GM23248 (cell line): Measurements from ENCODE around the gene JSRP1. TPM values are rescaled to one million over a fixed set of nuclear protein-coding genes. Genes with fewer than 3 reads are reported as not detected.
A peak's percentile ranks its signal among the peaks of the same experiment; 100 is the strongest.

Source experiments
- DNase-seq: peaks from one replicate; pipeline ENCODE4 v3.0.0-alpha.2; 2015
- H2AFZ ChIP-seq: fragments of 200-600 bp; sonication (generic); 2 replicates; pipeline ENCODE4 v1.6.1; 2016; ENCODE audit warnings: antibody characterized with exemption
- H3F3A ChIP-seq: fragments of 200-600 bp; sonication (generic); 2 replicates; pipeline ENCODE4 v1.6.1; 2016; ENCODE audit warnings: mild to moderate bottlenecking, antibody characterized with exemption, mixed run types; ENCODE audit not compliant: insufficient read depth
- H3K27ac ChIP-seq: fragments of 200-600 bp; sonication (generic); 2 replicates; pipeline ENCODE4 v1.5.1; 2016; ENCODE audit warnings: mild to moderate bottlenecking
- H3K27me3 ChIP-seq: fragments of 200-600 bp; sonication (generic); replicated peaks from 2 replicates; pipeline ENCODE4 v1.6.1; 2016; ENCODE audit warnings: mild to moderate bottlenecking; ENCODE audit not compliant: insufficient read depth
- H3K36me3 ChIP-seq: fragments of 200-600 bp; sonication (generic); 2 replicates; pipeline ENCODE4 v1.6.1; 2016; ENCODE audit warnings: low read depth, mild to moderate bottlenecking
- H3K4me1 ChIP-seq: fragments of 200-600 bp; sonication (generic); 2 replicates; pipeline ENCODE4 v1.6.1; 2016; ENCODE audit warnings: mild to moderate bottlenecking; ENCODE audit not compliant: insufficient read depth
- H3K4me2 ChIP-seq: fragments of 200-600 bp; sonication (generic); one replicate; pipeline ENCODE4 v1.6.1; 2016; ENCODE audit warnings: mild to moderate bottlenecking; ENCODE audit not compliant: unreplicated experiment
- H3K4me3 ChIP-seq: fragments of 200-600 bp; sonication (generic); 2 replicates; pipeline ENCODE4 v1.5.1; 2016; ENCODE audit warnings: mild to moderate bottlenecking
- H3K79me2 ChIP-seq: fragments of 200-600 bp; sonication (generic); 2 replicates; pipeline ENCODE4 v1.6.1; 2016; ENCODE audit warnings: mild to moderate bottlenecking; ENCODE audit not compliant: insufficient read depth
- H3K9ac ChIP-seq: fragments of 200-600 bp; sonication (generic); 2 replicates; pipeline ENCODE4 v1.6.1; 2016; ENCODE audit warnings: mild to moderate bottlenecking
- H3K9me2 ChIP-seq: fragments of 200-600 bp; sonication (generic); 2 replicates; pipeline ENCODE4 v1.6.1; 2016; ENCODE audit warnings: mixed run types, mild to moderate bottlenecking, moderate library complexity; ENCODE audit not compliant: insufficient read depth
- H3K9me3 ChIP-seq: fragments of 200-600 bp; sonication (generic); one replicate; pipeline ENCODE4 v1.6.1; 2017; ENCODE audit warnings: low read depth
- H4K20me1 ChIP-seq: fragments of 200-600 bp; sonication (generic); 2 replicates; pipeline ENCODE4 v1.6.0; 2016; ENCODE audit not compliant: insufficient read depth
- EZH2 ChIP-seq: fragments of 200-600 bp; sonication (generic); IDR thresholded peaks from 2 replicates; pipeline ENCODE4 v1.6.1; 2018; ENCODE audit warnings: antibody characterized with exemption, mild to moderate bottlenecking; ENCODE audit not compliant: insufficient read depth, poor library complexity, severe bottlenecking
- EZH2phosphoT487 ChIP-seq: fragments of 200-600 bp; sonication (generic); IDR thresholded peaks from 2 replicates; pipeline ENCODE4 v1.6.1; 2018; ENCODE audit warnings: antibody characterized with exemption, moderate library complexity, mild to moderate bottlenecking, low read depth; ENCODE audit not compliant: insufficient read depth
- WGBS, 2 experiments: methylation state at CpG; one replicate each; pipeline ENCODE4 v1.1.6; 2015 to 2017; ENCODE audit warnings: low lambda C conversion rate in 2 of 2, low coverage in 1 of 2; ENCODE audit errors: missing lambda C conversion rate in 2 of 2; 5-methylcytosine and 5-hydroxymethylcytosine counted together
- in situ Hi-C: fragments of 300-500 bp; cut with MboI; formaldehyde crosslinking; loops from 2 replicates; pipeline ENCODE4 v1.15.0; 2020
- polyA plus RNA-seq: library from polyadenylated mRNA; unstranded; fragments of >200 nt; fragmentation: Nextera tagmentation; extraction: Ambion mirVana; gene quantifications from 2 replicates; pipeline ENCODE4 v1.2.1, GENCODE V29; 2016
- total RNA-seq: library from RNA; depleted of rRNA; stranded (reverse); fragments of >200 nt; shearing (Covaris generic); gene quantifications from 2 replicates; pipeline ENCODE4 v1.2.3, GENCODE V29; 2014

Gene JSRP1
- total and polyA plus RNA-seq, 2 experiments from 2014 or later = not detected

GRCh38 chr19:2235381-2236063 lies 20.7 kb downstream of the JSRP1 start:
- Histone ChIP-seq H3K9me2 (no peaks in the 10 kb centered on the region), H2AFZ (peak overlapping the region; percentile 66), H3K9me3 (no peaks in the 10 kb centered on the region), H3K36me3 (no peaks in the 10 kb centered on the region), H4K20me1 (peaks cover 4% of the 10 kb centered on the region; the same call in 1 of the 2 replicates), H3K27me3 (no peaks in the 10 kb centered on the region), H3K9ac (peak overlapping the region; percentile 92), H3K27ac (peak overlapping the region; percentile 92), H3K4me1 (peaks cover 22% of the 10 kb centered on the region), H3K79me2 (peaks cover 84% of the 10 kb centered on the region), H3K4me3 (peak overlapping the region; percentile 83), H3K4me2 (peak overlapping the region; percentile 97), H3F3A (peaks cover 32% of the 10 kb centered on the region; the same call in 1 of the 2 replicates)
- in situ Hi-C loops = no loop called here
- TF ChIP-seq EZH2phosphoT487 (no peak), EZH2 (no peak)
- WGBS, 2 experiments = 0 to 2% methylated on average over 35 to 37 of the region's 48 CpGs
- peak; percentile 57 for DNase-seq

DNA sequence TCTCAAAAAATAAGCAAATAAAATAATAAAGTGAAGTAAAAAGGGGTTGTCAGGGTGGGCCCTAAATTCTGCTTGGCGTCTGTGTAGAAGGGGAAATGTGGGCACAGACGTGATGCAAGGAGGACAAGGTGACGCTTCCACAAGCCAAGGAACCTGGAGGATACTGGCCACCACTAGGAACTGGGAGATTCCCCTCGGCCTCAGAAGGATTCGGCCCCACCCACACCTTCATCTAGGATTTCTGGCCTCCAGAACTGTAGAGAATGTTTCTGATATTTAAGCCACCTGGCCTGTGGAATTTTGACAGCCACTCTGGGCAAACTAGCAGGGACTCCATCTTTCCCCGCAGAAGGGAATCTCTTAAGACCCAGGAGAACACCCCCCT lies 21.2 kb downstream of the JSRP1 start:
- H3K9ac ChIP-seq = peak overlapping the region; percentile 92
- peaks cover 36% of the 10 kb centered on the region; the same call in 1 of the 2 replicates for H3F3A ChIP-seq
- H3K9me2 ChIP-seq = no peaks in the 10 kb centered on the region
- in situ Hi-C loops = no loop called here
- TF ChIP-seq EZH2phosphoT487 = no peak
- no peak for TF ChIP-seq EZH2
- peaks cover 17% of the 10 kb centered on the region for H3K4me1 ChIP-seq
- peak overlapping the region; percentile 92; the same call in 1 of the 2 replicates for H3K27ac ChIP-seq
- peak overlapping the region; percentile 97 for H3K4me2 ChIP-seq
- no peaks in the 10 kb centered on the region for H3K36me3 ChIP-seq
- H4K20me1 ChIP-seq = peaks cover 4% of the 10 kb centered on the region; the same call in 1 of the 2 replicates
- H3K79me2 ChIP-seq = peaks cover 79% of the 10 kb centered on the region
- no peaks in the 10 kb centered on the region for H3K9me3 ChIP-seq
- DNase-seq = peak; percentile 28
- no peaks in the 10 kb centered on the region for H3K27me3 ChIP-seq
- WGBS, 2 experiments = 32 to 34% methylated on average over 6 of the region's 6 CpGs
- peak overlapping the region; percentile 66 for H2AFZ ChIP-seq
- peak overlapping the region; percentile 83 for H3K4me3 ChIP-seq

GRCh38 chr19:2233601-2234280 lies 22.5 kb downstream of the JSRP1 start:
- no peak overlapping the region for H2AFZ ChIP-seq

DNA sequence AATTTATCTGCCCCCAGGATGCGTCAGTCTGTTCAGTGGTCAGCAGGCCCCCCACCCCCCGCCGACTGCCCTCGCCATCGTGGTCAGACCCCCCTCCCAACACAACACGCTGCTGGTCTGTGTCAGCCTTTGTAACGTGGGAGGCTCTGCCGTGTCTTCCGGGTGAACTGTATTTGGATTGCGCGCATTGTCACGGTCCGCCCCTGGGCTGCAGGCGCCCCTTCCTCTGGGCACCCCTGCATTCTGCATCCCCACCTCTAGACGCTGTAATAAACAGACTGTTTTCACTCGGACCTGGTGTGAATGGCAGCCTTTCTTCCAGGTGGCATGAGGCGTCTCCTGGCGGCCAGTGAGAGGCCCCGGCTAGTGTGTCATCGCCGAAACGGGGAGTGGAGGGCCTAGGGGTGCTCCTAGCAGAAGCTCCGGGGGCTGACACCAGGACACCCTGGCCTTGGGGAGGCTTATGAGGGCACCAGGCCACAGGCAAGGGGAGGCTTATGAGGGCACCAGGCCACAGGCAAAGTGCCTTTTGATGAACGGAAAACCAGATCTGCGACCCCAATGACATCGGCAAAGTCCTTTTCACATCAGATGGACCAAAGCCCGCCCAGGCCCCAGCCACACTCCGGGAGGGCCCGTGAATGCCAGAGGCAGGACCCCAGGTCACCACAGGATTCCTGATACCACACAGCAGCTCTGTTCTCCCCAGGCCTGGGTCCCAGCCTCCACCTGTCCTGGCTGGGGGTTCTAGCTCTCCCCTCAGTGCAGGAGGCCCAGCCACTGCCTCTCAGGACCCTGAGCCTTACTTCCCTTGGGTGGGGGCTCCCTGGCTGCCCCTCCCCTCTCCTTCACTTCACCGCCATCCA lies 23.7 kb downstream of the JSRP1 start:
- no peak overlapping the region for H3K4me2 ChIP-seq
- no peaks in the 10 kb centered on the region for H3K9me3 ChIP-seq
- H3K36me3 ChIP-seq = no peaks in the 10 kb centered on the region
- no peak overlapping the region for H3K27ac ChIP-seq
- peaks cover 2% of the 10 kb centered on the region; the same call in 1 of the 2 replicates for H3K4me1 ChIP-seq
- in situ Hi-C loops = no loop called here
- H3K27me3 ChIP-seq = no peaks in the 10 kb centered on the region
- peaks cover 19% of the 10 kb centered on the region; the same call in 1 of the 2 replicates for H3F3A ChIP-seq
- H3K4me3 ChIP-seq = no peak overlapping the region
- no peaks in the 10 kb centered on the region for H4K20me1 ChIP-seq
- DNase-seq = no peak
- no peak overlapping the region for H2AFZ ChIP-seq
- H3K9me2 ChIP-seq = no peaks in the 10 kb centered on the region
- no peak overlapping the region for H3K9ac ChIP-seq
- H3K79me2 ChIP-seq = peaks cover 54% of the 10 kb centered on the region
- WGBS, 2 experiments = 79 to 82% methylated on average over 29 to 30 of the region's 30 CpGs
- TF ChIP-seq EZH2phosphoT487 (no peak), EZH2 (no peak)

More at GRCh38 chr19:2233601-2234280, 22.5 kb downstream of the JSRP1 start:
- TF ChIP-seq EZH2phosphoT487 (no peak), EZH2 (no peak)
- Histone ChIP-seq H3K27me3 (no peaks in the 10 kb centered on the region), H3K79me2 (peaks cover 66% of the 10 kb centered on the region), H3K27ac (no peak overlapping the region), H3K4me3 (no peak overlapping the region), H3F3A (peaks cover 29% of the 10 kb centered on the region; the same call in 1 of the 2 replicates), H3K9ac (no peak overlapping the region), H3K36me3 (no peaks in the 10 kb centered on the region), H3K4me2 (no peak overlapping the region), H3K4me1 (peaks cover 14% of the 10 kb centered on the region), H3K9me3 (no peaks in the 10 kb centered on the region), H4K20me1 (peaks cover 4% of the 10 kb centered on the region; the same call in 1 of the 2 replicates), H3K9me2 (no peaks in the 10 kb centered on the region)
- no peak for DNase-seq
- in situ Hi-C loops = no loop called here
- 91 to 93% methylated on average over 24 to 25 of the region's 25 CpGs for WGBS, 2 experiments
